IMR-90 (cell line): ENCODE results near the gene ALS2CL. TPM values are rescaled to one million over a fixed set of nuclear protein-coding genes. Genes with fewer than 3 reads are reported as not detected.

Source experiments
- ATAC-seq: fragments of 200-7000 bp; cut with Tn5 transposase; 2 replicates; pipeline ENCODE4 v1.9.1; 2020; ENCODE audit warnings: low read depth, mild to moderate bottlenecking, moderate library complexity
- BruUV-seq: library from RNA; stranded (reverse); fragments of 400-500 nt; replicated peaks from 2 replicates; lab custom pipeline; 2021; lab: Mats Ljungman, UMichigan
- CTCF ChIA-PET: fragments of 300-600 bp; formaldehyde crosslinking; extraction: SDS; loops from one replicate; lab custom pipeline; 2021; ENCODE audit warnings: antibody characterized with exemption; lab: Yijun Ruan, JAX
- POLR2A ChIA-PET: fragments of 300-600 bp; sonication (Branson Sonifier 250); formaldehyde crosslinking; loops from one replicate; lab custom pipeline; 2022; ENCODE audit warnings: antibody characterized with exemption; ENCODE audit not compliant: unreplicated experiment; lab: Charles Lee
- DNase-seq: peaks from one replicate; pipeline ENCODE4 v3.0.0; 2013
- H2AFZ ChIP-seq: replicated peaks from 2 replicates; pipeline ENCODE3; 2013; ENCODE audit warnings: low read length, mild to moderate bottlenecking; ENCODE audit not compliant: poor library complexity
- H2AK5ac ChIP-seq: 2 replicates; pipeline ENCODE4 v1.6.1; 2013; ENCODE audit warnings: low read depth, low read length, inconsistent platforms
- H2AK9ac ChIP-seq: replicated peaks from 2 replicates; pipeline ENCODE3; 2013; ENCODE audit warnings: mild to moderate bottlenecking, low read depth, low read length, moderate library complexity; ENCODE audit not compliant: poor library complexity
- H2BK120ac ChIP-seq: 2 replicates; pipeline ENCODE4 v1.6.1; 2013; ENCODE audit warnings: low read depth, low read length, inconsistent platforms
- H2BK15ac ChIP-seq: 3 replicates; pipeline ENCODE4 v1.6.1; 2013; ENCODE audit warnings: low read depth, low read length, inconsistent platforms
- H2BK20ac ChIP-seq: 2 replicates; pipeline ENCODE4 v1.6.1; 2013; ENCODE audit warnings: low read depth, mild to moderate bottlenecking, inconsistent platforms, low read length, moderate library complexity
- H2BK5ac ChIP-seq: 2 replicates; pipeline ENCODE4 v1.6.1; 2013; ENCODE audit warnings: mild to moderate bottlenecking, low read depth, low read length, inconsistent platforms; ENCODE audit not compliant: poor library complexity, severe bottlenecking
- H3K14ac ChIP-seq: replicated peaks from 2 replicates; pipeline ENCODE4 v1.6.1; 2013; ENCODE audit warnings: low read depth, low read length, inconsistent platforms
- H3K18ac ChIP-seq: 2 replicates; pipeline ENCODE4 v1.6.1; 2013; ENCODE audit warnings: low read depth, low read length, control low read depth
- H3K23ac ChIP-seq: 2 replicates; pipeline ENCODE4 v1.6.1; 2013; ENCODE audit warnings: low read depth, low read length, inconsistent platforms
- H3K27ac ChIP-seq: 2 replicates; pipeline ENCODE4 v1.5.1; 2013; ENCODE audit warnings: mild to moderate bottlenecking, control low read depth, low read length; ENCODE audit not compliant: insufficient read depth
- H3K27me3 ChIP-seq: 2 replicates; pipeline ENCODE4 v1.6.1; 2013; ENCODE audit warnings: low read length; ENCODE audit not compliant: control insufficient read depth, insufficient read depth
- H3K36me3 ChIP-seq: 2 replicates; pipeline ENCODE4 v1.6.1; 2013; ENCODE audit warnings: low read length, mixed read lengths; ENCODE audit not compliant: control insufficient read depth, insufficient read depth
- H3K4ac ChIP-seq: 2 replicates; pipeline ENCODE4 v1.6.1; 2013; ENCODE audit warnings: low read depth, low read length, inconsistent platforms
- H3K4me1 ChIP-seq: 2 replicates; pipeline ENCODE4 v1.6.1; 2013; ENCODE audit warnings: low read length, mixed read lengths; ENCODE audit not compliant: control insufficient read depth, insufficient read depth
- H3K4me2 ChIP-seq: 2 replicates; pipeline ENCODE4 v1.6.1; 2013; ENCODE audit warnings: low read depth, mild to moderate bottlenecking, control low read depth, low read length, moderate library complexity
- H3K4me3 ChIP-seq: 2 replicates; pipeline ENCODE4 v1.5.1; 2013; ENCODE audit warnings: low read depth, mild to moderate bottlenecking, control low read depth, low read length, moderate library complexity; ENCODE audit not compliant: insufficient read depth
- H3K56ac ChIP-seq: 2 replicates; pipeline ENCODE4 v1.6.1; 2013; ENCODE audit warnings: low read length, inconsistent platforms; ENCODE audit not compliant: insufficient read depth; ENCODE audit errors: extremely low read depth
- H3K79me1 ChIP-seq, 2 experiments: 2 replicates each; pipeline ENCODE4 v1.6.1; 2013; ENCODE audit warnings: low read length in 2 of 2, inconsistent platforms in 1 of 2, low read depth in 1 of 2
- H3K9ac ChIP-seq: 2 replicates; pipeline ENCODE4 v1.6.1; 2013; ENCODE audit warnings: low read depth, low read length, control low read depth
- H3K9me1 ChIP-seq: 2 replicates; pipeline ENCODE4 v1.6.1; 2013; ENCODE audit warnings: low read length, inconsistent platforms; ENCODE audit not compliant: insufficient read depth
- H3K9me3 ChIP-seq: 2 replicates; pipeline ENCODE4 v1.6.1; 2013; ENCODE audit warnings: low read length; ENCODE audit not compliant: control insufficient read depth, insufficient read depth
- H4K20me1 ChIP-seq: 2 replicates; pipeline ENCODE4 v1.6.1; 2013; ENCODE audit warnings: low read length, inconsistent platforms; ENCODE audit not compliant: insufficient read depth
- H4K5ac ChIP-seq: 2 replicates; pipeline ENCODE4 v1.6.1; 2013; ENCODE audit warnings: mild to moderate bottlenecking, low read depth, low read length, control low read depth
- H4K8ac ChIP-seq, 2 experiments: 2 replicates each; pipeline ENCODE4 v1.6.1; 2013; ENCODE audit warnings: low read depth in 2 of 2, low read length in 2 of 2, control low read depth in 1 of 2, inconsistent platforms in 1 of 2
- H4K91ac ChIP-seq: 2 replicates; pipeline ENCODE4 v1.6.1; 2013; ENCODE audit warnings: low read depth, low read length, inconsistent platforms; ENCODE audit not compliant: insufficient read depth
- NFE2L2 ChIP-seq: fragments of 150-350 bp; IDR thresholded peaks from 2 replicates; pipeline ENCODE4 v1.6.1; 2016; ENCODE audit warnings: low read depth, mild to moderate bottlenecking, low read length
- WGBS, 2 experiments: methylation state at CpG; one replicate each; pipeline versions ENCODE4 v1.1.5 to v1.1.7; 2013; ENCODE audit warnings: missing lambda C conversion rate in 2 of 2; ENCODE audit not compliant: insufficient read length in 1 of 2; ENCODE audit errors: extremely low coverage in 2 of 2; 5-methylcytosine and 5-hydroxymethylcytosine counted together
- dilution Hi-C: fragments of 300-500 bp; cut with HindIII; formaldehyde crosslinking; loops from one replicate; pipeline ENCODE4 v1.14.3; 2018; ENCODE audit warnings: low sequenced_read_pairs; ENCODE audit not compliant: unreplicated experiment
- in situ Hi-C: fragments of 300-500 bp; cut with MboI; formaldehyde crosslinking; loops from 3 replicates; pipeline ENCODE4 v1.14.3; 2019; ENCODE audit warnings: low sequenced_read_pairs, inconsistent platforms, mixed read lengths
- intact Hi-C: fragments of 100-400 bp; cut with micrococcal nuclease; formaldehyde crosslinking; loops from 2 replicates; pipeline ENCODE4 v1.10.0; 2022
- polyA plus RNA-seq, 3 experiments: library from polyadenylated mRNA; depleted of rRNA; stranded (reverse); fragments of >200 nt; gene quantifications; 2 replicates each; pipeline ENCODE4 v1.2.3, GENCODE V29; 2012; ENCODE audit warnings: low replicate concordance in 1 of 3
- total RNA-seq: library from RNA; depleted of rRNA; stranded (reverse); fragments of >200 nt; gene quantifications from 2 replicates; pipeline ENCODE4 v1.2.3, GENCODE V29; 2012
- TF ChIP-seq, protein P1 (sequence below): conservative IDR thresholded peaks from 2 replicates; pipeline ENCODE4 v1.5.1; 2012; ENCODE audit warnings: mild to moderate bottlenecking, low read depth, low read length, improper control_type of control experiment

Gene ALS2CL
- total and polyA plus RNA-seq, 2 of the 4 experiments (the other 2 are of a cell fraction) = 2.2 to 4.8 TPM

DNA sequence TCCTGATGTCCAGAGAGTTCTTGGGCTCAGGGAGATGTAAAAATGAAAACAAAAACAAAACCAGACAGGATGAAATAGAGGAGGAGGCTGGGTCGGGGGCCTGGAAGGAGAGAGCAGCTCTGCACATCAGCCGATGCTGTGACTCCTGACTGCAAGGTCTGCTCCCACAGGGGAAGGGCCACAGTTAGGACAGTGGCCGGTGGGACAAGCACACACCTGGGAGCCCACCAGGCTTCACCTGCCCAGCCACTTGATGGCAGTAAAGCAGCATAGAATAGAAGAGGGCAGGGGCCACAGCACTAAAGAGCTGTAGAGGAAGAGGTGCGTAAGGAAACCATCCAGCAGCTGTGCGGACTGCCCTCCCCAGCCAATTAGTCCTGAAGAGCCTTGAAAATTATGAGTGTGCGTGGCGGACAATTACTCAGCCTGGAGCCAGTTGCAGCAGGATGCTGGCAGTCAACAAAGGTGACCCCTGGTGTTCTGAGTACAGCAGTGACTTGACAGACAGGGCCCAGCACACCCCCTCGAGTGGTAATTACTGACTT, 29.8 kb downstream of the ALS2CL start:
- ATAC-seq = 0 out of 2 replicates have a peak, but pooled peaks have one; percentile 2
- POLR2A ChIA-PET = no interaction called here
- CTCF ChIA-PET = interaction anchor here (0.6 to 2.4 kb wide), 4 partner anchors 8 to 246 kb away, joined by 3 to 14 read pairs (median 3); no protein-coding TSS in a partner anchor

More for the DNA sequence above, 29.8 kb downstream of the ALS2CL start:
- Histone ChIP-seq H3K4me1 (peaks cover 27% of the 10 kb centered on the region), H4K91ac (peak overlapping the region; percentile 46), H2BK5ac (no peak overlapping the region), H2AFZ (peak overlapping the region; percentile 60), H4K20me1 (no peaks in the 10 kb centered on the region), H3K4ac (peak overlapping the region; percentile 40), H2BK20ac (peak overlapping the region; percentile 71), H3K27me3 (peaks cover 3% of the 10 kb centered on the region; the same call in 1 of the 2 replicates), H3K4me2 (no peak overlapping the region), H3K56ac (no peak overlapping the region), H2AK5ac (0 out of 2 replicates have a peak overlapping the region, but pooled peaks have one; percentile 16), H3K36me3 (no peaks in the 10 kb centered on the region), H3K23ac (no peak overlapping the region), H3K4me3 (no peak overlapping the region), H2BK15ac (no peak overlapping the region), H2BK120ac (peak overlapping the region; percentile 72), H3K9me1 (no peaks in the 10 kb centered on the region; the same call in 1 of the 2 replicates), H4K8ac (peak overlapping the region in 1 of 2 experiments; percentile 64; a peak in 1 of 4 replicates), H3K18ac (no peak overlapping the region; the same call in 1 of the 2 replicates), H3K9me3 (no peaks in the 10 kb centered on the region), H3K27ac (peak overlapping the region; percentile 27; the same call in 1 of the 2 replicates), H3K79me1 (no peaks in the 10 kb centered on the region), H3K9ac (no peak overlapping the region), H2AK9ac (no peak overlapping the region), H4K5ac (no peak overlapping the region; the same call in 1 of the 2 replicates), H3K14ac (peak overlapping the region; percentile 65; the same call in 1 of the 2 replicates)
- WGBS, 2 experiments = 75% methylated on average over 3 of the region's 8 CpGs; no CpG with 5 or more reads in 1 of the 2 experiments
- dilution Hi-C loops = no loop called here
- peak; percentile 46 for DNase-seq
- intact Hi-C loops = no loop called here
- no peak for TF ChIP-seq NFE2L2
- TF ChIP-seq, protein P1, sequence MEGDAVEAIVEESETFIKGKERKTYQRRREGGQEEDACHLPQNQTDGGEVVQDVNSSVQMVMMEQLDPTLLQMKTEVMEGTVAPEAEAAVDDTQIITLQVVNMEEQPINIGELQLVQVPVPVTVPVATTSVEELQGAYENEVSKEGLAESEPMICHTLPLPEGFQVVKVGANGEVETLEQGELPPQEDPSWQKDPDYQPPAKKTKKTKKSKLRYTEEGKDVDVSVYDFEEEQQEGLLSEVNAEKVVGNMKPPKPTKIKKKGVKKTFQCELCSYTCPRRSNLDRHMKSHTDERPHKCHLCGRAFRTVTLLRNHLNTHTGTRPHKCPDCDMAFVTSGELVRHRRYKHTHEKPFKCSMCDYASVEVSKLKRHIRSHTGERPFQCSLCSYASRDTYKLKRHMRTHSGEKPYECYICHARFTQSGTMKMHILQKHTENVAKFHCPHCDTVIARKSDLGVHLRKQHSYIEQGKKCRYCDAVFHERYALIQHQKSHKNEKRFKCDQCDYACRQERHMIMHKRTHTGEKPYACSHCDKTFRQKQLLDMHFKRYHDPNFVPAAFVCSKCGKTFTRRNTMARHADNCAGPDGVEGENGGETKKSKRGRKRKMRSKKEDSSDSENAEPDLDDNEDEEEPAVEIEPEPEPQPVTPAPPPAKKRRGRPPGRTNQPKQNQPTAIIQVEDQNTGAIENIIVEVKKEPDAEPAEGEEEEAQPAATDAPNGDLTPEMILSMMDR = 0 out of 2 replicates have a peak, but pooled peaks have one; percentile 6
- no TSS peak for BruUV-seq
- in situ Hi-C loops = no loop called here
